Measurements from ENCODE around the gene PRG3.

DNA sequence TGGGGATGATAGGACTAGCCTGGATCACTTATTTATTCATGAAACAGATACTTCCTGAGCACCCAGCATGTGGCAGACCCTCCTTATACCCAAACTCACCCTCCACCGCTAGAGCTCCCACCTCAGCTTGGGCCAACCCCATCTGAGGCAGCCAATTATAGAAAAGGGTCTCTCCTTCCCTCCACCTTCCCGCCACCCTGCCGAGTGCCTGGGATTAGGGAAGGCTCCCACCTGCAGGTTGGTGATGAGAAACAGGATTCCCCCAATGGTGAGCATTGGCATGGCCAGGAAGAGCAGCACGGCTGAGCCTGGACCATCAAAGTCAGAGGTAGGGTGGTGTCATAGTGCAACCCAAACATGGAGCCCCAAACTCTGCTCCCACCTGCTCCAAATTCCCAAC, 40.1 kb upstream of the PRG3 start:
- no peak for TF ChIP-seq EP300 (IDR thresholded peaks at IDR 0.05)
- TF ChIP-seq POLR2AphosphoS5 (IDR thresholded peaks at IDR 0.05): no peak
- no peak for TF ChIP-seq CTCF (IDR thresholded peaks at IDR 0.05)

Data from esophagus muscularis mucosa (tissue), 4 donors.